NCI-H146 treated with DMSO at 0.1 percent for 48 hours (cell line): ENCODE measurements around the gene SNX3.

ENCODE experiments used
- DNase-seq: peaks from one replicate; lab custom pipeline; 2025; ENCODE audit not compliant: unreplicated experiment; lab: John Stamatoyannopoulos, UW

The SNX3 gene

DNA sequence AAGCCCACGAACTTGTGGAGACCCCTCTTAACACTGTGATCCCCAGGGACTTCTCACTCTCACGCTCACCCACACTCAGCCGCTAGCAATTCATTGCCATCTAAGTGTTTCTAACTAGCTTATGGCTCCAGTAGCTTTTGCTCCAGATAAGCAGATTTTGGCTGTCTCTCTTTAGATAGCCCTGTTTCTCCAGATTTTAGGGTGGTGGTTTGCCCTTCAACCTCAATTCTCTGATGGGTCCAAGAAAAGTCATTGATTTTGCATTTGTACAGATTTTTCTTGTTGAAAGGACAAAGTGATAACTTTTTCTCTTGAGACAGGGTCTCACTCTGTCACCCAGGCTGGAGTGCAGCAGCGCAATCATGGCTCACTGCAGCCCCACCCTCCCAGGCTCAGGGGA lies 53.8 kb downstream of the SNX3 start:
- no peak for DNase-seq

DNA sequence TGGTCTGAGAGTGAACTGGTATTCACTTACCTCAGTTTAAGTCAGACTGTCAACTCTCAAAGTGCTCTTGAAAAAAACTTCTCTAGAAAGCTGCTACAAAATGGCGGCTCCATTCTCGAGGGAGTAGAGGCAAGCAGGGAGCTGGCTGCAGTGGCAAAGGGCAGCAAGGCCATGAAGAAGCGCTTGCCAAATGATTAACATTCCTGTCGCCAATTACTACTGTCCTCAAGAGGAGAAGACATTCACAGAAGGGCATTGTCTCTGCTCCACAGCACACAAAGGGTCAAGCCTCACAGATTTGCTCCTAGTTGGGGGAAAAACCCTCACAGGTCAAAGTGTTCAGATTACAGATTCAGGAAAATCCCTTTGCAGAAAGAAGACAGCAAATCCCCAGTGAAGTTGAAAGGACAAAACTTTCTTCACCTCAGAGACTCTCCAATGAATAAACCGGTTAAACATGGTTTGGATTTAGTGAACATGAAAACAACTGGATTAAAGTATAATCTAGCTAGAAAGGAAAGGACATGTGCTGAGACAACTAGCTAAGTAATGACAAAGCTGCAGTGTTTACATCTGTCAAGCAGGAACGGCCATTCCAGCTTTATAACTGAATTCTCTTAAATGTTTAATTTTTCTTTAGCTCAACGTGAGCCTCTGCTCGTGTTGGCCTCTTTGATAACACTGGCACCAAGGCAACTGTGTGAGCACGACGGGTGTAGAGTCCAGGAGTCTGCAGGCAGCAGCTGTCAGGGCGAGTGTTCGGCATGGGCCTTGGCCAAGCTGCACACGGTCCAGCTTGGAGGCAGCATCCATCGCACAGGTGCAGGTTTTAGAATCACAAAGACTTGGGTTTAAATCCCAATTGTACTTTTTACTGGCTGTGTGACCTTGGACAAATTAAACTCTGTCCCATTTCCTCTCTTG lies 57.4 kb downstream of the SNX3 start:
- DNase-seq = no peak

DNA sequence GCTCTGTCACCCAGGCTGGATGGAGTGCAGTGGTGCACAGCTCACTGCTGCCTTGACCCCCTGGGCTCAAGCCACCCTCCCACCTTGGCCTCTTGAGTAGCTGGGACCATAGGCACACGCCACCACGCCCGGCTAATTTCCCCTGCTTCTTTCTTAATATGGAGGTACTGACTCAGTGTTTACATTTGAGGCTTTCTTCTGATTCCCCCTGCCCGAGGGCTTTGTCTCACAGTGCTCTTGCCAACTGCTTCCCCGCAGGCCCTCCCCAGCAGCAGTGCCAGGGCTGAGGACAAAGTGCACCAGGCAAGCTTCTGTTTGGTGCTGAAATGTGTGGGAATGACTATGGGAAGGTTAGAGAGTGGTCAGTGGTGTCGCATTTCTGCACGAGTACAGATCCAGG lies 60.2 kb downstream of the SNX3 start:
- no peak for DNase-seq

DNA sequence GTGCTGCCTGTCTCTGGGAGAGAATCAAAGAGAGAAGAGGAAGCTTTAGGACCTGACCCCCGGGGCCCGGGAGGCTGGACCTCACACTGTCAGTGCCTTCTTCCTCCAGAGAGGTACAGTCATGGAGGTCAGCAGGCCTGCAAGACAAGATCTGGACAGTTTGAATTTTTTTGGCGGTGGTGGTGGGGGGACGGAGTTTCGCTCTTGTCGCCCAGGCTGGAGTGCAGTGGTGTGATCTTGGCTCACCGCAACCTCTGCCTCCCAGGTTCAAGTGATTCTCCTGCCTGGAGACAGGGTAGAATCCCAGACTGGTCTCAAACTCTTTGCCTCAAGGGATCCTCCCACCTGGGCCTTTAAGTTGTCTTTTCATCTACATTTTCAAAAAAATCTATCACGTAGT lies 60.7 kb downstream of the SNX3 start:
- DNase-seq = no peak

DNA sequence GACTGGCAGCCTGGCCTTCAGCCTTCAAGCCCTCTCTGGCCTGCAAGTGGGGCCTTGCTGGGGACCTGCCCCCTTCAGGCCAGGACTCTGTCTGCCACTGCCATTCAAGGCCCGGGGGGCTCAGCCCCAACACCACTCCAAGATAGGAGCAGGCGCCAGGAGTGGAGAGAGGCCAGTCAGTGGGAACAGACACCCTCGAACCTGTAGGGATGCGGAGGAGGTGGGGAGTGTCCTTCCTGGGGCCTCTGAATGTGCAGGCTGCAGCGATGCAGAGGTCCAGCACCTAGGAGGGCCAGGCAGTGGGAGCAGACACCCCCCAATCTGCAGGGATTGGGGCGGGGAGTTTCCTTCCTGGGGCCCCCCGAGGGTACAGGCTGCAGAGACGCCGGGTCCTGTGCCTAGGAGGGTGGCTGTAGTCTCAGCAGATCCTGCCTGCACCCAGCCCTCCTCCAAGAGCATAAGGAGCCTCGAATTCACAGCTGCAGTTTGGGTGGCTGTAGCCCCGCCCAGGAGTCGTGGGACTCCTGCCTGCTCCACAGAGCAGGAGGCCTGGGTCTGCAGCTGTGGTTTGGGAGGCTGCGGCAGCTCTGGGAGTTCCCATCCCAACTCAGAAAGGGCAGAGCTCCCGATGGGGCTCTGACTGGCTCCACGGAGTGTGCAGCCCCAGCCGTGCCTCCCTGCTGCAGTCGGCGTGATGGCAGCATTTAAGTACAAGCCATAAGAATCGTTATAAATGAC lies 61.9 kb downstream of the SNX3 start:
- DNase-seq = no peak

DNA sequence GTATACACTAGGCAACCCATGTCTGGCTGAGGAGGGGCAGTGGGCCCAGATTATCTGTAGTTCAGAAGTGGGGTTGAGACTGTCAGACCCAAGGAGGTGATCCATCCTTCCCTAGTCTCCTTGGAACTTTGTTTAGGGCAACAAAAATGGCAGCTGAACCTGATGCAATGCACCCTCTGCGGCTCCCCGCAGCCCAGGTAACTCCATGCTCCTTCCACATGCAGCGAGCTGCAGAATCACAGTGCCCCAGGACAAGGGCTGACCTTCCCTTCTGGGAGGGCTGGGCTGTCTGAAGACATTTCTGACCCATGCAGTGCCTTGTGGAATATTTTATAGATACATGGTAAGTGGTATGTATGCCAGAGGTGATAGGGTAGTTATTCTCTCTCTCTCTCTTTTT lies 65.6 kb downstream of the SNX3 start:
- no peak for DNase-seq

DNA sequence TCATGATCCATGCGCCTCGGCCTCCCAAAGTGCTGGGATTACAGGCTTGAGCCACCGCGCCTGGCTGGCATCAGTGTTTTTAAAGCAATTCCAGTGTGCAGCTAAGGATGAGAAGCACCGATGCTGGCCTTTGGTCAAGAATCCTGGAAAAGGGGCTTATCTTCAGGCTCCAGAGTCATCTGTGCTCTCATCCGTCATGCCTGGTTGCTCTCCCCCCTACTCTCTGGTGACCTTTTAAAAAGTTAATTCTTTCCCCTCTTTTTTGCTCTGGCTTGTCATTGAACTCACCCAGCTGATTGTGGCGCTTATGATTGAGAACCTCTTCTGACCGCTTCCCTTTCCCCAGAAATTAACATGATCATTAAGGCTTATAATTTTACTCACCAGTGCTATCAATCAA lies 66.3 kb downstream of the SNX3 start:
- no peak for DNase-seq

DNA sequence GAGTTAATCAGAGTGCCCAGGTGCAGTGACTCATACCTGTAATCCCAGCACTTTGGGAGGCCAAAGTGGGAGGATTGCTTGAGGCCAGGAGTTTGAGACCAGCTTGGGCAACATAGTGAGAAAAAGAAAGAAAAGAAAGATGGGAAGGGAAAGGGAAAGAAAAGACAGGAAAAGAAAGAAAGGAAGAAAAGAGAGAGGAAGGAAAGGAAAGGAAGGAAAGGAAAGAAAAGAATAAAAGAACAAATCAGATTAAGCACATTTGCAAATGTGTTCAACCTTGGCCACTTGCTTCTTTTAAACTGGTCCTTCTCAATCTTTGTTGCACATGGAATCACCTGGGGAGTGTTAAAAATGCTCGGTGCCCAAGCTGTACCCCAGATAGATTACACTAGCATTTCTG lies 67.0 kb downstream of the SNX3 start:
- no peak for DNase-seq

DNA sequence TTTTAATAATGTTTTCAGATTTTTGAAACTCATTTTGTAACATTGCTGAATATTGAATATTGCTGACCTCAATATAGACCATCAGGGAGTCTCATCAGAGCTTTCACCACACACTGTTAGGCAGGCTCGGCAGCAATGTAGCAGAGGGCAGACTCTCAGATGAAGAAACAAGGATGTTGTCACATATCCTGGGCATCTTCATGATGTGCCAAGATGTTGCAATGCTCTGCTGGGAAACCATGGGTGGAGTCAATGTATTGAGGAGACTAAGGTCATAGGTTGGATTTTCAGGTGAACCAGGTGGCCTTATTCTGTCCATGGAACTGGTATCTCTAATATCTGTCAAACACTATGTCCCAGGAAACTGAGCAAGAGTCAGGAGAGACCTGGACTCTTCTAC lies 67.7 kb downstream of the SNX3 start:
- no peak for DNase-seq

DNA sequence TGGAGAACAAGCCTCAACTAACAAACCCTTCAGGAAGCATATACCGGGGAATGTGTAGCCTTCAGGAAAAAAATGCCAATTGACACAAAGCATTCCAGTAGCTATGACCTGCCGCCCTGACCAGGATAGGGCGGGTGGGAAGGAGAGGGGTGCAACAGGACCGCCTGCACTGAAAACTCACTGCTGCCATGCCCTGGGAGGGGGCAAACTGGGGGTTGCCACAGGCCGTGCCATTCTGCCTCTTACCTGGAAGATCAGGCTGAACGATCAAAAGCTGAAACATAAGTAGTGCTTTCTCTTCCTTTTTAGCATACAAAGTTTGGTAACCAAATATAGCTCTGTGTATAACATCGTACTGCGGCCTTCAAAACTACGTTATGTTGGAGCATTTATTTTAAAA lies 73.3 kb downstream of the SNX3 start:
- DNase-seq = no peak

DNA sequence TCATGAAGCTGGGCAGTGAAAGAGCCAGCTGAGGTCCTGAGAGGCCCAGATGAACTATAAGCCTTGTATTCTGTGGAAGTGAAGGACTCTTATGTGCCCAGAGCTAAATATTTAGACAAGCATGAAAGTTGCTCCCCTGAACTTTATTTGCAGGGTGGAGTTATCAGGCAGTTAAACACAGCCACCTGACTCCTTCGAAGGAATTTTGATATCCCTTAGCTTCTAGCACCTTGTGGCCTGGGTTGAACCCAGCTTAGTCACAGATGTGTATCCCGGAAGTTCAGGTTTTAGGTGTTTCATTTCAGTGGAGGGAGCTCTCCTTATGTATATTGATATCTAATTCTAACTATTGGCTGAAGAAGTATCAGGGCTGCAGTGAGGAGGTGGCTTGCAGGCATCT lies 74.6 kb downstream of the SNX3 start:
- DNase-seq = no peak

DNA sequence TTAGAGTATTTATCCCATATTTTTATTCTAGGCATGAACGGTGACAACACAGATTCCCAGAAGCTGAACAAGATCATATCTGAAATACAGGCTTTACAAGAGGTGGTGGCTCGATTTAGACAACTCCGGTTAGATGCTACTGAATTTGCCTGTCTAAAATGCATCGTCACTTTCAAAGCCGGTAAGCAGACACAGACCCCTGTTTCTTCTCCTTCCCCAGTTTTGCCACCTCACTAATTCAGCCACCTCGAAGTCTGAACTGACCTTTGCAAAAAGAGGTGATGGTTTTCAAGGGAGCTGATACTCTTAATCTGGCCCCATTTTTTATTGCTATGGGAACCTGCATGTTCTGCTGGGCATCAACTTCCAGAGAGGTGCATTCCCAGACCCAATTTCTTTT lies 80.1 kb downstream of the SNX3 start:
- no peak for DNase-seq

DNA sequence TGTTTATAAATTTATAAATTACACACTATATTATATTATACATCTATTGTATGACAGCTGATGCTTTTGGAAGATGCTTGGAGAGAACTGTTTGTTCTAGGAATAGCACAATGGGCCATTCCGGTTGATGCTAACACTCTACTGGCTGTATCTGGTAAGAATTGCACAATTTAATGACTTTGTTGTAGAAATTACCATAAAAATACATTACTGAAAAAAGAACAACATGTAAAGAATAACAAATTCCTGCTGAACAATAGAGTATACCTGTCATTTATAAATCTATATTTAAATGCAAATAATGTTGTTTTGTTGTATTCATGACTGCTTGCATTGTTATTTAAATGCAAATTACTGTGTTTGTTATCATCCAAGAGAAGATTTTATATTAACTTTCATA lies 80.6 kb downstream of the SNX3 start:
- no peak for DNase-seq

DNA sequence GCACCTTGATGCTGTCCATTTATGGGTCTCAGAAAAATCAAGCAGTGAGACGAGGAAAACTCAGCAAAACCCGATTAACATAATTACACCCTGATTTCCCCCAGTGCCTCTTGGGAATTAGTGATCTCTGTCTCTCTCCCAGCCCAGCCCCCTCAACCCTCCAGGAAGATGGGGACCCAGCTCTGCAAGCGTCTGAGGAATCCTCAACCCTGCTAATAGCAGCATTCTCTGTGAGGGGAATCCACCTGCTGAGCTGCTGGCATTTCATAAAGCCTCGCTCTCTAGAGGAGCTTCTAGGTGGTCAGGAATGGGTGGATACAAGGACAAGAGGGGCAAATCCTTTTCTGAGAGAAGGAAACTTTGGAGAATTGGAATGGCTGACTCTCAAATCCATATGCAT lies 81.1 kb downstream of the SNX3 start:
- DNase-seq = no peak

DNA sequence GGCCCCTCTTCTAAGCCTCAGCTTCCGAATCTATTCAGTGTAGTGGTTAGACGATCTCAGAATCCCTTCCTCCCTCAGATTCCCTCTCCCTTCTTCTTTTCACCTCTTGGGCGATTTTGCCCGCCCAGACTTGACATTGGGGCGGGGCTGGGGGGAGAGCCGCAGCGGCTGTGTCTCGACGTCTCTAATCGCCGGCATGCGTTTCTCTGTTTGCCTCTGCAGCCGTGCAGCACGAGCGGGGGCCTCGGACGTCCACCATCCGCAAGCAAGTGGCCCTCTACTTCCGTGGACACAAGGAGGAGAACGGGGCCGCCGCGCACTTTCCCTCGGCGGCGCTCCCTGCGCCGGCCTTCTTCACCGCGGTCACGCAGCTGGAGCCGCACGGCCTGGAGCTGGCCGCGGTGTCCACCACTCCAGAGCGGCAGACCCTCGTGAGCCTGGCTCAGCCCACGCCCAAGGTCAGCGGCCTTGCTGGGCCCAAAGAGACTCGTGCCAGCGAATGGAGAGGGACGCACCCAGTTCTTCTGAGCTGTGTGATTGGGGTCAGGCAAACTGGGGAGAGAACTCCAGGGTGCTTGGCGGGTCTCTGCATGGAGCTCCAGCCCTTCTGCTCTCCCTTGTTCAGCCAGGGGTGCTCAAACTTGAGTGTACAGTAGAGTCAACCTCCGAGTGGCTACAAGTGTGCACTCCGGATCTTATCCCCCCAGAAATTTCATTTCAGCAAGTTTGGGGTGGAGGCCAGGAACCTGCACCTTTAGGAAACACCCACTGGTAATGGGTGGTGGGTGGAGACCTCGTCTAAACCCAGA lies 84.4 kb downstream of the SNX3 start:
- no peak for DNase-seq

DNA sequence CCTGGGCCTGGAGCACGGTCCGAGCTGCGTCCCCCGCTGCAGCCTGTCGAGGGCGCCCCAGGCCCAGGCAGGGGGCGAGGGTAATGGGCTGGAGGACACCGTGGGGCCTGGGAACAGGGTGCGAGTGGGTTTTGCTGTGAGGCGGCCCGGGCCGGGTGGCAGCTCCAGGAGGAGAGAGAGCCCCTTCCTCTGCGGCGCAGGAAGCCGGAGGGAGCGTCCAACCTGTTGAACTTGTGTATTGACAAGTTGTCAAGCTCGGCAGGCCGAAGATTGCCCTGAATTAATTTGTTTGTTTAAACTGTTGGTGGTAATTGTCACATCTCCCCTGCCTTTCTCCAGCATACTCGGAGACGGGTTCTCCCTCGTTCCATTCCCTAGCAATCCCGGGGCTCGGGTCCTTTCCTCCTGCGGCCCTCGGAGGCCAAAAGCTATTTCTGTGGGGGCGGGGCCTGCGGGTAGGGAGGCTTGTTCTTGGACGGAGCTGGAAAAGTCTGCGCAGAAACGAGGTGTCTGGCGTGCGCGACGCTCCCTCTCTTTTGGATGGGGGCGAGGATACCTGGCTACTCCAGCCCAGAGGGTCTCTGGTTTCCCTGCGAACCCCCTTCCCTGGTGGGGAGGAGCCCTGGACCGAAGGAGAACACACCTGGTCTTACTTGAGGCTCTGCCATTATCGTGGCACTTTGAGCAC lies 85.1 kb downstream of the SNX3 start:
- DNase-seq = peak; percentile 20

DNA sequence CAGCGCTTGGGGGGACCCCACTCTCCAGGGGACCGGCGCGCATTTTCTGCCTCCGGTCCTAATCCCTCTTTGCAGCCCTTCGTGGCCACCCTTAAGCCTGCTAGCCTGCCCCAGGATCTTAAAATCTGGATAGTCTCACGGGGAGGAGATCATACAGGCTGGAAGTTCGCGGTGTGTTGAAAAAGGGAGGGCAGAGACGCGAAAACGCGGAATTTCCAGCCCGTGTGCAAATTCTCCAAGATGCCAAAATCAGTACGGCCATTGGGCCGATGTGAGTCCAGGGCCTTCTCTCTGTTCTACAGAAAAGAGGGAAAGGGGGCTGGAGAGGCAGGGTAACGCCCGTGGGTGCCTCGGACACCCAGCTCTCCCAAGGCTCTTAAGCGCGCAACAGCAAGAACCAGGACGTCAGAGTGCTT lies 85.7 kb downstream of the SNX3 start:
- DNase-seq = no peak

DNA sequence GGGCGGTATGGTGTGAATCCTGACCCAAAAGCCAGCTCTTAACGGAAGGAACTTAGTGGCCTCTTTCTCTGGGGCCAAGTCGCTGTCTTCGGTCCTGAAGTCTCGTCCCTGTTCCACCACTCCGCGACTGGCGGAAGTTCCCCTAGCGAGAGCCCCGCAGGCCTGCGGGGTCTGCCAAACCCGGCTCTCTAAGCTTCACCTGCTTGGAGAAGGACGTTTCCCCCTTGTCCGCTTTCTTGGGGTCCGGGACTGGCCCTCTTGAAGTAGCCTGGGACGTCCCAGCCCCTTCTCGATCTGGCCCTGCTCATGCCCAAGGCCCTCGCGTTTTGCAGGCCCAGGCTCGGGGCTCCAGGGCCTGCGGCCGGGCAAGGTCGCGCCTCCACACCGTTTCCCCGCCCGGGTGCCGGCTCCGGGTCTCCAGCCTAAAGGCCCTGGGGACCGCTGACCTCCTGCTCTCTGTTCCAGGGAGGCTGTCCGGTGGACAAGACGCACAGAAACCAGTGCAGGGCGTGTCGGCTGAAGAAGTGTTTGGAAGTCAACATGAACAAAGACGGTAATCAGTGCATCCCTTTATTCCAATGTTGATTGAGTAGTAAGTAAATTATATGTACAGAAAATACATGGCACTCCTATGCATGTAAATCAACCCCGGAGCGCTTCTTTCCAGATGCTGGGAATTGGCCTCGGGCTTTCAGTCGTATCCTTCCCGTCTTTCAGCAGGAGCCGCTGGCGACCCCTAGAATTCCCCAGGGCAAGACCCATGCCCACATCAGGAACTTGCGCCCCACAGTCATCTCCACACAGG lies 86.3 kb downstream of the SNX3 start:
- no peak for DNase-seq

DNA sequence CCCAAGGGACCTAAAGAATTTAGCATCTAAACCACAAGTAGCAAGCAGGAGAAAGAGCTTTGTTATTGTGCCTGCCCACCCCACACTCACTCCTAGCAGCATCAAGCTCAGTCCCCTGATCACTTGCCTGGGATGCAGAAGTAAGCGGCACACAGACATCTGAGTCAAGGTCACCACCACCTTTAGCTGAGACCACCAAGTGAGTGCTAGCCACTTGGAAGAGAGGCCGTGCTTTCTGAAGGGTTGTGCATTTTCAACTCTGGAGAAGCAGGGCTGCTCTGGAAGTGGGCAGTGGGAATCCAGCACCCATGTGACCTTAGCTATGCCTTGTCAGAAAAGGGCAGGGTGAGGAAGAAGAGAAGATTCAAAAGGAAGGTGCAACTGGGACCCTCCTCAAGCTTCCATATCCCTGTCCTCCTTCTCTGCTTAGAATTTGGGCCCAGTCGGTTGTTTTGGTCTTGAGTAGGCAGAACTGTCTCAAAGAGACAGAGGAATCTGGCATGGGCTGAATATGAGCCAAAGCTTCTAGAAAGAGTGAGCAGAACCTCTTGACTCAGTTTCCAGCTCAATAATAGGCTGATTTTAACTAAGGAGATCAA lies 88.8 kb downstream of the SNX3 start:
- no peak for DNase-seq
